SU-DHL-6 (cell line): ENCODE measurements around the gene DPF1.

Experiments
- H2AFZ ChIP-seq: fragments of 200-600 bp; sonication (generic); 2 replicates; pipeline ENCODE4 v1.6.1; 2014; ENCODE audit warnings: low read depth, mild to moderate bottlenecking, moderate library complexity, mixed read lengths, antibody characterized with exemption, low read length; ENCODE audit not compliant: severe bottlenecking
- H3F3A ChIP-seq: fragments of 200-600 bp; shearing (Covaris generic); 2 replicates; pipeline ENCODE4 v1.6.0; 2016; ENCODE audit warnings: antibody characterized with exemption, mild to moderate bottlenecking; ENCODE audit not compliant: insufficient read depth
- H3K27ac ChIP-seq: fragments of 200-600 bp; sonication (generic); 2 replicates; pipeline ENCODE4 v1.5.1; 2016; ENCODE audit warnings: low read depth, mild to moderate bottlenecking, low read length, moderate library complexity, mixed read lengths
- H3K27me3 ChIP-seq: fragments of 200-600 bp; sonication (generic), shearing (Covaris generic); 2 replicates; pipeline ENCODE4 v1.6.0; 2014; ENCODE audit warnings: mild to moderate bottlenecking, low read length
- H3K36me3 ChIP-seq: fragments of 200-600 bp; sonication (generic); 2 replicates; pipeline ENCODE4 v1.6.1; 2014; ENCODE audit warnings: mild to moderate bottlenecking, low read length, mixed read lengths
- H3K4me2 ChIP-seq: fragments of 300-600, 200-600 bp; shearing (Covaris generic), sonication (generic); 2 replicates; pipeline ENCODE4 v1.6.0; 2014; ENCODE audit warnings: low read length, low read depth, mild to moderate bottlenecking; ENCODE audit not compliant: poor library complexity, severe bottlenecking
- H3K4me3 ChIP-seq: fragments of 200-600 bp; sonication (generic); 2 replicates; pipeline ENCODE4 v1.5.1; 2014; ENCODE audit warnings: antibody characterized with exemption, low read length, mild to moderate bottlenecking, mixed read lengths; ENCODE audit not compliant: insufficient read depth, poor library complexity, severe bottlenecking
- H3K79me2 ChIP-seq: fragments of 200-600 bp; sonication (generic); 2 replicates; pipeline ENCODE4 v1.6.1; 2014; ENCODE audit warnings: mild to moderate bottlenecking, low read length, moderate library complexity; ENCODE audit not compliant: insufficient read depth
- H3K9ac ChIP-seq: fragments of 200-600 bp; sonication (generic); 2 replicates; pipeline ENCODE4 v1.7.0; 2014; ENCODE audit warnings: mild to moderate bottlenecking, low read length
- H3K9me2 ChIP-seq: fragments of 200-600 bp; sonication (generic); replicated peaks from 2 replicates; pipeline ENCODE4 v1.6.1; 2014; ENCODE audit warnings: low read length; ENCODE audit not compliant: insufficient read depth
- H3K9me3 ChIP-seq: fragments of 200-600 bp; sonication (generic); 2 replicates; pipeline ENCODE4 v1.6.1; 2014; ENCODE audit warnings: low read length, mixed read lengths; ENCODE audit not compliant: insufficient read depth
- H4K20me1 ChIP-seq: fragments of 200-600 bp; sonication (generic); 2 replicates; pipeline ENCODE4 v1.6.1; 2014; ENCODE audit warnings: low read depth, mild to moderate bottlenecking, antibody characterized with exemption, low read length, moderate library complexity, mixed read lengths
- CTCF ChIP-seq: fragments of 200-600 bp; sonication (generic); IDR thresholded peaks from one replicate; pipeline ENCODE4 v1.5.1; 2017; ENCODE audit warnings: antibody characterized with exemption, mild to moderate bottlenecking, low read length, moderate library complexity; ENCODE audit not compliant: insufficient read depth, poor library complexity, severe bottlenecking
- EZH2phosphoT487 ChIP-seq: fragments of 200-600 bp; sonication (generic), shearing (Covaris generic); conservative IDR thresholded peaks from 2 replicates; pipeline ENCODE4 v1.6.1; 2018; ENCODE audit warnings: mild to moderate bottlenecking, antibody characterized with exemption, low read length, moderate library complexity, mixed read lengths

DPF1 gene

GRCh38 chr19:38193445-38193844, 30.6 kb downstream of the DPF1 start:
- Histone ChIP-seq H3K79me2 (no peaks in the 10 kb centered on the region), H3K9me2 (no peaks in the 10 kb centered on the region), H3K27me3 (no peaks in the 10 kb centered on the region), H3K4me3 (no peak overlapping the region), H4K20me1 (no peaks in the 10 kb centered on the region), H3F3A (no peaks in the 10 kb centered on the region), H2AFZ (no peak overlapping the region), H3K4me2 (no peak overlapping the region), H3K36me3 (0 out of 2 replicates have a peak, but pooled peaks cover 3% of the 10 kb centered on the region), H3K27ac (no peak overlapping the region), H3K9me3 (no peaks in the 10 kb centered on the region), H3K9ac (no peak overlapping the region)
- TF ChIP-seq CTCF (no peak), EZH2phosphoT487 (no peak)

- TF ChIP-seq CTCF (no peak), EZH2phosphoT487 (no peak)
- H4K20me1 ChIP-seq = no peaks in the 10 kb centered on the region
- no peak overlapping the region for H3K9ac ChIP-seq
- H2AFZ ChIP-seq = no peak overlapping the region
- no peaks in the 10 kb centered on the region for H3K27me3 ChIP-seq
- no peaks in the 10 kb centered on the region for H3K9me2 ChIP-seq
- H3K79me2 ChIP-seq = no peaks in the 10 kb centered on the region
- no peak overlapping the region for H3K4me2 ChIP-seq
- no peaks in the 10 kb centered on the region for H3F3A ChIP-seq
- 0 out of 2 replicates have a peak, but pooled peaks cover 3% of the 10 kb centered on the region for H3K36me3 ChIP-seq
- H3K4me3 ChIP-seq = no peak overlapping the region
- no peaks in the 10 kb centered on the region for H3K9me3 ChIP-seq
- H3K27ac ChIP-seq = no peak overlapping the region
Observed at GRCh38 chr19:38191747-38192146, 32.3 kb downstream of the DPF1 start.

- Histone ChIP-seq H3K36me3 (0 out of 2 replicates have a peak, but pooled peaks cover 3% of the 10 kb centered on the region), H3K9me2 (no peaks in the 10 kb centered on the region), H3K9me3 (no peaks in the 10 kb centered on the region), H3F3A (no peaks in the 10 kb centered on the region), H4K20me1 (no peaks in the 10 kb centered on the region), H3K27ac (no peak overlapping the region), H3K27me3 (no peaks in the 10 kb centered on the region), H3K79me2 (no peaks in the 10 kb centered on the region), H3K4me2 (no peak overlapping the region), H3K9ac (no peak overlapping the region), H3K4me3 (no peak overlapping the region), H2AFZ (no peak overlapping the region)
- no peak for TF ChIP-seq CTCF
- no peak for TF ChIP-seq EZH2phosphoT487
Observed at GRCh38 chr19:38190793-38191192, 33.2 kb downstream of the DPF1 start.
